NB4 (cell line): ENCODE measurements around the gene SENP1.

Source experiments
- DNase-seq: peaks from one replicate; pipeline ENCODE4 v3.0.0; 2010; ENCODE audit warnings: low read depth
- H3K4me3 ChIP-seq: one replicate; pipeline ENCODE4 v1.5.1; 2011; ENCODE audit warnings: mild to moderate bottlenecking, low read depth, low read length, moderate library complexity
- MYC ChIP-seq: IDR thresholded peaks from 2 replicates; pipeline ENCODE4 v1.6.1; 2011; ENCODE audit warnings: low read depth, low read length
- POLR2A ChIP-seq: IDR thresholded peaks from 2 replicates; pipeline ENCODE4 v1.6.1; 2011; ENCODE audit warnings: mild to moderate bottlenecking; ENCODE audit not compliant: insufficient read length; ENCODE audit errors: extremely low read depth
- TF ChIP-seq, protein P1 (sequence below): IDR thresholded peaks from one replicate; pipeline ENCODE4 v1.5.1; 2012; ENCODE audit warnings: low read depth, low read length
- TF ChIP-seq, protein P2 (sequence below): IDR thresholded peaks from 2 replicates; pipeline ENCODE4 v1.6.1; 2011; ENCODE audit warnings: low read depth, low read length

SENP1 gene

DNA sequence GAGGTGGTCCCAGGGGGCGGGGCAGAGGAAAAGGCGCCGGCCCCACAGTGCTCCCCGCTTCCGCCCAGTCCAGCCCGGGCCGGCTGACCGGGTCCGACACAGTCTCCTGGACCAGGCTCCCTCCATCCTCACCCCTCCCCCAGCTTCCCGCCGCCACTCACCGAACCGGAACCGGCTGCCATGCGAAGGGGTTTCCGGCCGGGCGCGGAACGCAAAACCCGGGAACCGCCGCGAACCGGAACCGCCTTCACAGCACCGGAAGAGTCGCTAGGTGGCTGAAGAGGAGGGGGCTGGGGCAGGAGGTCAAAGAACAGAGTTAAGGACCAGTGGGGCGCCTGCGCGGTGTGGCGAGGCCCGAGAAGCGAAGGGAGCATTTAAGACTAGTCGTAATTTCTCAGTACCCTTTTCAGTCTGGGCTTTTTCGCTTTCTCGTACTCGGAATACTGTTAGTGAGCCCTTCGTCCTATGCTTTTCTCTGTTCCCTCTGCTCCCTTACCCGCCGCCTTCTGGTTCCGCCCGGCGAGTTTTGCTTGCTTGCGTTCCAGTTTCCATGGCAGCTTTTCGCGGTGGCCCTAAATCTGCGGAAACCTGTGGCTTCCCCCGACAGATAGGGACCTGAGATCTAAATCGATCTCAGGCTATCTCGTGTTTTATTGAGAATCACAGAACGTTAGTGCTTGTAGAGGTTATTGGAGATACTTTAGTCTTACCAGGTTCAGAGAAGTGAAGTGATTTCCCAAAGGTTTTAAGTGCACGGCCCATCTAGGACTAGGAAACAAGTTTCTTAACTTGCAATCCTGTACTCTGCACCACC, at the start of gene SENP1:
Gene SENP1, minus strand, starts transcription at position 213 of the 814 bp plus-strand sequence. CDS start 4,607 bp downstream, outside the sequence.
- no peak; the same call in 1 of the 2 replicates for TF ChIP-seq MYC
- peak; percentile 38 for TF ChIP-seq POLR2A
- peak within 1 kb of the TSS; percentile 89 for H3K4me3 ChIP-seq
- DNase-seq, result peak; percentile 92

DNA sequence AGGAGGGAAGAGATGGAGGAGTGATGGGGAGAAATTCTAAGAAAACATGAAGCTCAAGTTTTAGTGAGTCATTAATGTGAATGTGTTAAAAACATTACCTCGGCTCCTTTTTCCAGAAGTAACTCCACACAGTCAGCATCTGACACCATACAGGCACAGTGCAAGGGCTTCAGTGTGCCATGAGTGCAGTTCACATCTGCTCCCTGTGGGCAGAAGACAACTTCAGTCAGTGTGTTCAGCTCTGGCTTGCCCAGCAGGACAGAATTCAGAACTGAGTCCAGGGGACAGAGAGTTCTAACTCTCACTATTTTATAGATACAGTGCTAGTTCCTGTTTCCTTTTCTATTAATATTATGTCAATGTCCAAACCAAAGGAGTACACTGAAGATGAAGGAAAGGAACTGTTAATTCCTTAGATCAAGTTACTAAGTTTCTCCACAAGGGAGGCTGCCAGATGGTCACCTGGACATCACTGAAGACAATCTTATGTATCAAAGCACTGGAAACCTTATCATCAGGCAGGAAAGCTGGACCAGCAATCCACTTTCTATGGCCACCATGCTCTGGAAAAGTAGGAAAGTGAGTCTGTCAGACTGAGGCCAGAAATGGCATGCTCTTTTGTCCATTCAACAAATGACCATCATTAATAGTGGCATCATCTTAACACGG, 45.4 kb upstream of the SENP1 start:
- no peak overlapping the region for H3K4me3 ChIP-seq
- no peak for DNase-seq
- TF ChIP-seq, protein P1, sequence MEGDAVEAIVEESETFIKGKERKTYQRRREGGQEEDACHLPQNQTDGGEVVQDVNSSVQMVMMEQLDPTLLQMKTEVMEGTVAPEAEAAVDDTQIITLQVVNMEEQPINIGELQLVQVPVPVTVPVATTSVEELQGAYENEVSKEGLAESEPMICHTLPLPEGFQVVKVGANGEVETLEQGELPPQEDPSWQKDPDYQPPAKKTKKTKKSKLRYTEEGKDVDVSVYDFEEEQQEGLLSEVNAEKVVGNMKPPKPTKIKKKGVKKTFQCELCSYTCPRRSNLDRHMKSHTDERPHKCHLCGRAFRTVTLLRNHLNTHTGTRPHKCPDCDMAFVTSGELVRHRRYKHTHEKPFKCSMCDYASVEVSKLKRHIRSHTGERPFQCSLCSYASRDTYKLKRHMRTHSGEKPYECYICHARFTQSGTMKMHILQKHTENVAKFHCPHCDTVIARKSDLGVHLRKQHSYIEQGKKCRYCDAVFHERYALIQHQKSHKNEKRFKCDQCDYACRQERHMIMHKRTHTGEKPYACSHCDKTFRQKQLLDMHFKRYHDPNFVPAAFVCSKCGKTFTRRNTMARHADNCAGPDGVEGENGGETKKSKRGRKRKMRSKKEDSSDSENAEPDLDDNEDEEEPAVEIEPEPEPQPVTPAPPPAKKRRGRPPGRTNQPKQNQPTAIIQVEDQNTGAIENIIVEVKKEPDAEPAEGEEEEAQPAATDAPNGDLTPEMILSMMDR, result no peak
- no peak for TF ChIP-seq MYC
- TF ChIP-seq, protein P2, sequence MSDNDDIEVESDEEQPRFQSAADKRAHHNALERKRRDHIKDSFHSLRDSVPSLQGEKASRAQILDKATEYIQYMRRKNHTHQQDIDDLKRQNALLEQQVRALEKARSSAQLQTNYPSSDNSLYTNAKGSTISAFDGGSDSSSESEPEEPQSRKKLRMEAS, result no peak
- no peak for TF ChIP-seq POLR2A

DNA sequence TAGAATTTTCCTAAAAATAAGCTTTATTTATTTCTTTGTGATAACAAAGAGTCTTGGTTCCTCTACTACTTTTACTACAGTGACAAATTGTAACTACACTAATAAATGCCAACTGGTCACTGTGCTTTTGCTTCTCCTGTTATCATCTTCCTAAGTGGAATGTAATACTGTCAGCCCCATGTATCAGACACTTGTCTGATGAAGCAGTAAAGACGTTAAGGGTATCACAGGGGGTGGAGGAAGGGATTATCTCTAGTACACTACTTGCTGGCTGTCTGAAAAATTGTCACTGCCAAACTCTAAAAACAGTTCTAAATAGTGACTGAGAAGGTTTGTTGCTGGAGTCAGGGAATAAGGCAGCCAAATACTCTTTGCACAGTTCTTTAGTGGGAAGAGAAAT, 40.1 kb upstream of the SENP1 start:
- no peak for DNase-seq
- TF ChIP-seq MYC (no peak), POLR2A (no peak)
- TF ChIP-seq, protein P1, result no peak
- TF ChIP-seq, protein P2, result no peak
- no peak overlapping the region for H3K4me3 ChIP-seq

DNA sequence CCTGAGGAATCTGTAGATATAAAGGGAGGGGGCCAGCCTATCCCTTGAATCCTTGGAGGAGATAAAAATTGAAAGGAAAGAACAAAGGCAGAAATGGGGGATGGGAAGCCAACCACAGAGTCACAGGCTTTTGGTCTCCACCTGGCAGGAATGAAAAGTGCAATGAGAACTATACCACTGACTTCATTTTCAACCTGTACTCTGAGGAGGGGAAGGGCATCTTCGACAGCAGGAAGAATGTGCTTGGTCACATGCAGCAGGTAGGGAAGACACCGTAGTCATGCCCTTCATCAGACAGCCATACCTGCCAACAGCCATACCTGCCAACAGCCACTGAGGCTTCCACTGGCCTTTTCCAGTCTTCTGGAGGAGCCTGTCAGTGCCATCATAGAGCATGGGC, 38.0 kb upstream of the SENP1 start:
- TF ChIP-seq, protein P1, result no peak
- TF ChIP-seq, protein P2, result no peak
- TF ChIP-seq MYC (no peak), POLR2A (no peak)
- DNase-seq, result no peak
- no peak overlapping the region for H3K4me3 ChIP-seq

DNA sequence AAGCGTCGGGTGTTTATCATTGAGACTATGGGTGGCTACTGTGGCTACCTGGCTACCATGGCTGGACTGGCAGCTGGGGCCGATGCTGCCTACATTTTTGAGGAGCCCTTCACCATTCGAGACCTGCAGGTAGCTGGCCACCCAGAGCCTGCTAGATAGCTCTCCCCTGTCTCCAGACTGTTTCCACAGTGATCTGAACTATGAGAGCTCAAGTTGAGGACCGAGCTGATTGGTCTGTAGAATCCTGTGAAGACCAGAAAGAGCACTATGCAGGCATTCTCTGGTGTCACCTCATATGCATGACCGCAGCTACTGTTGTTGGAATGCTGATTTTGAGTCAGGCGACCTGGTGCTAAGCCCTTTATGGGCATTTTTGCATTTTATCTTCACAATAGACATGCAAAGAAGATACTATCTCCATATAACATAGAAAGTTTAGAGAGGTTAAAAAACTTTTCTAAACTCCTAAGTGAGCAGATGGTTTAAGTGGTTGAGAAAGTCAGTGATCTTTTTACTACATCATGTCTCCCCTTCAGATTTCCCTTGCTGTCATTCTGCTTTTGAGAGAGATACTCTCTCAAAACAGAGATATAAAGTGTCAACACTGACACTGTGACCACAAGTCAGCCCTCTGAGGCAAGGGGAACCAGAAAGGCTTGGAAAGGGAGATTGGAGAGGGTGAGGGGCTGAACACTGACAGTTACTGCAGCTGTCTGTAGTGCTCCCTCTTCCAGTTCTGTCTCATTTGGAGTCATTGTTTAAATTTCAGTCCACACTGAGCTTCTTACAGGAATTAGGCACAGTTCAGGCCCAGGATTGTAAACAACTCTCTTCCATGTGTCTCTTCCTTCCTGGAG, 37.2 kb upstream of the SENP1 start:
- no peak for DNase-seq
- no peak overlapping the region for H3K4me3 ChIP-seq
- TF ChIP-seq MYC (no peak), POLR2A (no peak)
- TF ChIP-seq, protein P1, result no peak
- TF ChIP-seq, protein P2, result no peak
